ENCODE measurements around the gene CABYR. TPM values are rescaled to one million over a fixed set of nuclear protein-coding genes. Genes with fewer than 3 reads are reported as not detected.

The CABYR gene
- total and polyA plus RNA-seq, 2 donors (not counting 1 experiment from before 2014, with no cell fraction given), result 7.3 to 14.0 TPM

DNA sequence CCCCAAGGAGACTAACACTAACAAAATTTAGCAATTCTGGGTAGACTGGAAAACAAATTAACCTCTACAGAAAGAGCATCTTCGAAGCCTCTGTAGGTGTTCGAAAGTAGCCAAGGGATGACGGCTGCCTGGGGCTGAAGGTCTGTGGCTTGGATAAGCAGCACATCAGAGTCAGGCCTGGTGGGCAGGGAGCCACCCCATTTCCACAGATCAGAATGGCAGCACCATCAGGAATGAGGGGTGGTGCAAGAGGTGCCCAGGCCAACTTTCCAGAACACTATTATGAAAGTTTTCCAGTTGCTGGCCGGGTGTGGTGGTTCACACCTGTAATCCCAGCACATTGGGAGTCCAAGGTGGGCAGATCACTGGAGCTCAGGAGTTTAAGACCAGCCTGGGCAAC lies 57.9 kb downstream of the CABYR start:
- Histone ChIP-seq H3K9me3 (ENCODE audit: control insufficient read depth, insufficient read depth, low read depth, low read length) (no peaks in the 10 kb centered on the region), H3K27me3 (ENCODE audit: control insufficient read depth, insufficient read depth, low read length) (no peaks in the 10 kb centered on the region), H3K4me1 (ENCODE audit: control insufficient read depth, extremely low read depth, insufficient read depth, low read length) (no peaks in the 10 kb centered on the region), H3K36me3 (ENCODE audit: control insufficient read depth, insufficient read depth, low read length) (no peaks in the 10 kb centered on the region), H3K4me3 (replicated peaks in 1 of 4; ENCODE audit: control extremely low read depth in 1 of 4, insufficient read depth in 1 of 4, low read depth in 3 of 4, low read length in 4 of 4) (no peak overlapping the region), H3K4me2 (ENCODE audit: extremely low read depth, insufficient read depth, low read length) (no peak overlapping the region), H4K20me1 (ENCODE audit: control insufficient read depth, extremely low read depth, insufficient read depth, low read length) (no peaks in the 10 kb centered on the region), H2AFZ (ENCODE audit: low read length) (no peak overlapping the region), H3K79me2 (ENCODE audit: control insufficient read depth, insufficient read depth, low read length) (no peaks in the 10 kb centered on the region), H3K27ac (ENCODE audit: insufficient read depth, low read length) (no peak overlapping the region), H3K9ac (ENCODE audit: insufficient read depth, low read length) (no peak overlapping the region)
- no peak for DNase-seq (ENCODE audit: low read depth in 2 of 2)
- no peak for TF ChIP-seq EZH2 (IDR thresholded peaks at IDR 0.05; ENCODE audit: low read length, missing control alignments)
- TF ChIP-seq, protein P1, sequence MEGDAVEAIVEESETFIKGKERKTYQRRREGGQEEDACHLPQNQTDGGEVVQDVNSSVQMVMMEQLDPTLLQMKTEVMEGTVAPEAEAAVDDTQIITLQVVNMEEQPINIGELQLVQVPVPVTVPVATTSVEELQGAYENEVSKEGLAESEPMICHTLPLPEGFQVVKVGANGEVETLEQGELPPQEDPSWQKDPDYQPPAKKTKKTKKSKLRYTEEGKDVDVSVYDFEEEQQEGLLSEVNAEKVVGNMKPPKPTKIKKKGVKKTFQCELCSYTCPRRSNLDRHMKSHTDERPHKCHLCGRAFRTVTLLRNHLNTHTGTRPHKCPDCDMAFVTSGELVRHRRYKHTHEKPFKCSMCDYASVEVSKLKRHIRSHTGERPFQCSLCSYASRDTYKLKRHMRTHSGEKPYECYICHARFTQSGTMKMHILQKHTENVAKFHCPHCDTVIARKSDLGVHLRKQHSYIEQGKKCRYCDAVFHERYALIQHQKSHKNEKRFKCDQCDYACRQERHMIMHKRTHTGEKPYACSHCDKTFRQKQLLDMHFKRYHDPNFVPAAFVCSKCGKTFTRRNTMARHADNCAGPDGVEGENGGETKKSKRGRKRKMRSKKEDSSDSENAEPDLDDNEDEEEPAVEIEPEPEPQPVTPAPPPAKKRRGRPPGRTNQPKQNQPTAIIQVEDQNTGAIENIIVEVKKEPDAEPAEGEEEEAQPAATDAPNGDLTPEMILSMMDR (conservative IDR thresholded peaks at IDR 0.05 in 1 of 2, IDR thresholded peaks at IDR 0.05 in 1 of 2; ENCODE audit: low read depth in 1 of 2, low read length in 2 of 2), result no peak

DNA sequence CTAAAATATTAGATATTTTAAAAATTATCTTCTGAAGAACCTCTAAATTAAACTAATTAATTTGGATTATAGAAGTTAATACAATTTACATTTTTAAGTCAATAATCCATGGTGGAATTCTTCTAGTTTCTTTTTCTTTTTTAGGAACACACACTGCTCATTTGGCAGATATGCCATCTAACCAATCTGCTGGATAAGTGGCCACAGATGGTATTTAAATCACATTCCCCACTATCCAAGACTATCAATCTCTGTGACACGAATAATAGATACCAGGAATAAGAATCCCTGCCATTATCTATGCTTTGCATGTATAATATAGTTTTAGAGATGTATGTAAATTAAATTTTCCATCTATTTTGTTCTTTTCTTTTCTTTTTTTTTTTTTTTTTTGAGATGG lies 58.5 kb downstream of the CABYR start:
- Histone ChIP-seq H3K27me3 (ENCODE audit: control insufficient read depth, insufficient read depth, low read length) (no peaks in the 10 kb centered on the region), H3K4me1 (ENCODE audit: control insufficient read depth, extremely low read depth, insufficient read depth, low read length) (no peaks in the 10 kb centered on the region), H3K9ac (ENCODE audit: insufficient read depth, low read length) (no peak overlapping the region), H3K9me3 (ENCODE audit: control insufficient read depth, insufficient read depth, low read depth, low read length) (no peaks in the 10 kb centered on the region), H3K36me3 (ENCODE audit: control insufficient read depth, insufficient read depth, low read length) (no peaks in the 10 kb centered on the region), H4K20me1 (ENCODE audit: control insufficient read depth, extremely low read depth, insufficient read depth, low read length) (no peaks in the 10 kb centered on the region), H3K27ac (ENCODE audit: insufficient read depth, low read length) (no peak overlapping the region), H2AFZ (ENCODE audit: low read length) (no peak overlapping the region), H3K4me3 (replicated peaks in 1 of 4; ENCODE audit: control extremely low read depth in 1 of 4, insufficient read depth in 1 of 4, low read depth in 3 of 4, low read length in 4 of 4) (no peak overlapping the region), H3K4me2 (ENCODE audit: extremely low read depth, insufficient read depth, low read length) (no peak overlapping the region), H3K79me2 (ENCODE audit: control insufficient read depth, insufficient read depth, low read length) (no peaks in the 10 kb centered on the region)
- TF ChIP-seq EZH2 (IDR thresholded peaks at IDR 0.05; ENCODE audit: low read length, missing control alignments), result no peak
- TF ChIP-seq, protein P1 (conservative IDR thresholded peaks at IDR 0.05 in 1 of 2, IDR thresholded peaks at IDR 0.05 in 1 of 2; ENCODE audit: low read depth in 1 of 2, low read length in 2 of 2), result no peak
- DNase-seq (ENCODE audit: low read depth in 2 of 2), result peak in 1 of 2 donors; percentile 58

DNA sequence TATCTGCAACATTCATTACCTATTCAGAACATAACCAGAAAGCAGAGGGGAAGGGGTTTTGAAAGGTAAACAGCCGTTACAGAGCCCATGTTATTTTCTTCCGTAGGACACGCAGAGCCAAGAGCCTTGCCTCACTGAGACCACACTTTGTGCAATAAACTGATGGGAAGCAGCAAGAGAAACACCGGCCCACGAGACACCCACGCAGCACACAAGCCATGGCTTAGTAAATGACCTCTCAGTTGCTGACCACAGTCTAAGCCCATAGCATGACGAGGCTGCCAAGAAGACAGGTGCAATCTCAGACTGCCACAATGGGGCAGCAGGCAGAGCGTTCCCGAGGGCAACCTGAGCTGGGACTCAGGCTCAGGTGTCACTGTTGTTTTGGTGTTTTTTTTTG lies 59.6 kb downstream of the CABYR start:
- Histone ChIP-seq H3K79me2 (ENCODE audit: control insufficient read depth, insufficient read depth, low read length) (no peaks in the 10 kb centered on the region), H2AFZ (ENCODE audit: low read length) (no peak overlapping the region), H3K4me1 (ENCODE audit: control insufficient read depth, extremely low read depth, insufficient read depth, low read length) (no peaks in the 10 kb centered on the region), H3K4me3 (replicated peaks in 1 of 4; ENCODE audit: control extremely low read depth in 1 of 4, insufficient read depth in 1 of 4, low read depth in 3 of 4, low read length in 4 of 4) (no peak overlapping the region), H3K4me2 (ENCODE audit: extremely low read depth, insufficient read depth, low read length) (no peak overlapping the region), H3K9me3 (ENCODE audit: control insufficient read depth, insufficient read depth, low read depth, low read length) (no peaks in the 10 kb centered on the region), H4K20me1 (ENCODE audit: control insufficient read depth, extremely low read depth, insufficient read depth, low read length) (no peaks in the 10 kb centered on the region), H3K27me3 (ENCODE audit: control insufficient read depth, insufficient read depth, low read length) (no peaks in the 10 kb centered on the region), H3K27ac (ENCODE audit: insufficient read depth, low read length) (no peak overlapping the region), H3K36me3 (ENCODE audit: control insufficient read depth, insufficient read depth, low read length) (no peaks in the 10 kb centered on the region), H3K9ac (ENCODE audit: insufficient read depth, low read length) (no peak overlapping the region)
- no peak for DNase-seq (ENCODE audit: low read depth in 2 of 2)
- no peak for TF ChIP-seq EZH2 (IDR thresholded peaks at IDR 0.05; ENCODE audit: low read length, missing control alignments)
- TF ChIP-seq, protein P1 (conservative IDR thresholded peaks at IDR 0.05 in 1 of 2, IDR thresholded peaks at IDR 0.05 in 1 of 2; ENCODE audit: low read depth in 1 of 2, low read length in 2 of 2), result no peak

Data from fibroblast of lung (primary cell).